IPS DF 4.7 (cell line): ENCODE data around the gene RALGDS.
"Not testable (repeated sequence)": the region's sequence is repeated elsewhere in the genome, so short reads cannot be mapped to it uniquely, and the experiment has no call there.

Source experiments
- DNase-seq: peaks from one replicate; pipeline ENCODE4 v3.0.0-alpha.2; 2013; ENCODE audit warnings: low spot score; ENCODE audit errors: extremely low read depth

The RALGDS gene

DNA sequence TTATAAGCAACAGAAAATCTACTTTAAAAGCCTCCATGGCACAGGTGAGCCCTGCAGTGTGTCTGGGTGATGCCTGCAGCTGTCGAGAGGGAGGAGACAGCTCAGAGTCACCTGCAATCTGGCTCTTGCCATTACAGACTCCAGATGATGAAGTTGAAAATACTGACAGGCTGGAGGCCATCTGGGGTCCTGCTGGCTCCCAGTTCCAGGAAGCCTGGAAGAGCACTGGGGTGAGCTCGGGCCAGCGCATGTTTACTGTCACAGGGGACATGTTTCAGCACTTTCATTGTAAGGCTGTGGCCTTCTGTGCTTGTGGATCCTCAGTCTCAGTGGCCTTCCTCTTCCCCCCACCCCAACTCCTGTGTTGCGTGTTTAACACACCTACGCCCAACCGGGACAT, 30.9 kb downstream of the RALGDS start:
- no peak for DNase-seq

DNA sequence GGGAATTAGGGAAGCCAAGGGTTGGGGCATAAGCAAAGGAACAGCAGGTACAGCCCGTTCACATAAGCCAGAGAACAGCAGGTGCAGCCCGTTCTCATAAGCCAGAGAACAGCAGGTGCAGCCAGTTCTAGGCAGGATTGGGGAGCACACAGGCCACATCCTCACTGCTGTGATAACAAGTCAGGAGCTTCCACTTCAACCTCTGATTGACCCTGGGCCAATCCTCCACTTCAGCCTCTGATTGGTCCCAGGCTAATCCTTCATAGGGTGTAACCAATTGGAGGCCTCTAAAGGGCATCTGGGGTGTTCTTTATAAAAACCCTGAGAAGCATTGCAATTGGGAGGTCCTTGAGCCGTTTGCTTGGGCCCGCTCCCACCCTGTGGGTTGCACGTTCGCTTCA, 31.8 kb downstream of the RALGDS start:
- no peak for DNase-seq

DNA sequence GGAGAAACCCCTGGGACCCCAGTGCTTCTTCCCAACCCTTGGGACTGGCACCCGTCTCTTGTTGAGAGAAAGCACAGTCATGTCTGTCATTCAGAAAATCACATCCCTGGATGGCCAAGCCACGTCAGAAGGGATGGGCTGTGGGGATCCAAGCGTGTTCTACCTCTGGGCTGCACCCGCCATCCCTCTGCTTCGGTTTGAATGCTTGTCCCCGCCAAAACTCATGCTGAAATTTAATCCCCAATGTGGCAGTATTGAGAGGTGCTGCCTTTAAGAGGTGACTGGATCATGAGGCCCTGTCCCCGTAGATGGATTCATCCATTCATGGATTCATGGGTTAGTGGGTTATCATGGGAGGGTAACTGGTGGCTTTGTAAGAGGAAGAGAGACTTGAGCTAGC, 32.3 kb downstream of the RALGDS start:
- no peak for DNase-seq

DNA sequence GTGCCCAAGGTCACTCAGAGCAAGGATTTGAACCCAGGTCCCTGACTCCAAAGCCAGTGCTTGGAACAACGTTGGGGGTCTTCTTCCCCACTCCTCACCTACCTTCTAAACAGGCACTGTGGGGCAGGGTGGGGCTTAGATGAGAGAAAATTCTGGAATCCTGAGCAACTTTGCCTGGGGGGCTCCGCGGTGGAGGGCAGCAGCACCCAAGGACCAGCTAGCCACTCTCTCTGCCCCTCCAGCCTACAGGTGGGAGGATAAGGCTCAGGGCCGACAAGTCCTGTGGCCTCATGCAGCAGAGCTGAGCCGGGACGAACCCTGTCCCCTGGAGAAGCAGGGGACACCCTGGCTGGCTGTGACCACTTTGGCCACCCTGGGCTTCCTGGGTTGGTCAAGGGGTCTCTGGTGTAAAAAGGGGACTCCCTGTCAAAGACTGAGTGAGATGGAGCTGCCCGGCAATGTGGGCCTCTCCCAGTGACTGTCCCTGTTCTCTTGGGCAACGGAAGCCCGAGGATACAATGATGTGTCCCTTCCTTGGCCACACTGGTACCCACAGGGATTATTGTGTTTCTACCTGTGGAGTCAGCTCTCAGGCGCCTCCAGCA, 32.8 kb downstream of the RALGDS start:
- DNase-seq: no peak

DNA sequence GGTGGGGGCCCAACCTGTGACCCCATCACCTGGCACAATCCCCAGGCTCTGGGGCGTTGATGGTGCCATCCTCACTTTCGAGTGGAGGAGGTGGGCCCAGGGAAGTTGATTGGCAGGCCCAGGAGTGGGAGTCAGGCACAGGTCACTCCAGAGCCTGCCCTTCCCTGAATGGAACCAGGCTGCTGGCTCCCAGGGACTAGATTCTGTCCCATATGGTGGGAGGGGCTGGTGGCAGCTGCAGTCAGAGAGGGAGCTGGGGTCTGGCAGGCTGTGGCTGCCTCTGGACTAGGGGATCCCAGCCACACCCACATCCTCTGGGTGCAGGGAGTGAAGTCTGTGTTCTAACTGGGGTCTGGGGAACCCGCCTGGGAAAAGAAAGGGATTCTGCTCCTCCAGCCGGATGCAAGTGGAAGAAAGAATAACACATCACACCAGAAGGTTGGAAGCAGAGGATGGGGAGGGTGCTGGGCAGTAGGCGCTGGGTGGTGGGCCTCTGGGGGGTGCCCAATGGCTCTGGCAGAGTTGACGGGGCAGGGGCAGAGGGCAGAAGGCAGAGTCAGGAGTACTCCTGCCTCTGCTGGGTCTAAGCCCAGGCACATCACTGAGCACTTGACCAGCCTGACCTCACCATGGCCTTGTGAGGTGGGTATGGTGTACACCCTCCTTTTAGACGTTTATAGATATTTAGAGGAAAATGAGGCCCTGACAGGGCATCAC, 33.5 kb downstream of the RALGDS start:
- no peak for DNase-seq

DNA sequence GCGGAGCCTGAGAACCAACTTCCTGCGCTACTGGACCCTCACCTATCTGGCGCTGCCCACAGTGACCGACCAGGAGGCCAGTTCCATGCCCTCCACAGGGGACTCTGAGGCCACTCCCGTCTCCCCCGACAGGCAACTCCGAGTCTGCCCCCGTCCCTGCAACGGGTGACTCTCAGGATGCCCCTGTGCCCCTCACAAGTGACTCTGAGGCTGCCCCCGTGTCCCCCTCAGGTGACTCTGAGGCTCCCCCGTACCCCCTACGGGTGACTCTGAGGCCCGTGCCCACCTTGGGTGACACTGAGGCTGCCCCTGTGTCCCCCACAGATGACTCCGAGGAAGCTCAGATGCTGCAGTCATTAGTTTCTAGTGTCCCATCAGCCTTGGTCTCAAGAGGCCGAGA, 34.1 kb downstream of the RALGDS start:
- DNase-seq: no peak

DNA sequence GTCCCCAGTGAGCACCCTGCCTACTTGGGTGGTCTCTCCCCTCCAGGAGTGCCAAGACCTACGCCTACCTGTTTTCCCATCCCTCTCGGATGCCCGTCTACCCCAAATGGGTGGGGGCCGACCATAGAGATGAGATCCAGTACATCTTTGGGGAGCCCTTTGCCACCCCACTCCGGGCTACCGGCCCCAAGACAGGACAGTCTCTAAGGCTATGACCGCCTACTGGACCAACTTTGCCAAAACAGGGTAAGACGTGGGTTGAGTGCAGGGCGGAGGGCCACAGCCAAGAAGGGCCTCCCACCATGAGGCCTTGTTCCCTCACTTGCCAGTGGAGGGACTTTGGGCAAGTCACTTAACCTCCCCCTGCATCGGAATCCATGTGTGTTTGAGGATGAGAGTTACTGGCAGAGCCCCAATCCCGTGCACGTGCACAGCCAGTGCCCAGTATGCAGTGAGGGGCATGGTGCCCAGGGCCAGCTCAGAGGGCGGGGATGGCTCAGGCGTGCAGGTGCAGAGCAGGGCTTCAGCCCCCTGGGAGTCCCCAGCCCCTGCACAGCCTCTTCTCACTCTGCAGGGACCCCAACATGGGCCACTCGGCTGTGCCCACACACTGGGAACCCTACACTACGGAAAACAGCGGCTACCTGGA, 34.7 kb downstream of the RALGDS start:
- DNase-seq: not testable (repeated sequence)

DNA sequence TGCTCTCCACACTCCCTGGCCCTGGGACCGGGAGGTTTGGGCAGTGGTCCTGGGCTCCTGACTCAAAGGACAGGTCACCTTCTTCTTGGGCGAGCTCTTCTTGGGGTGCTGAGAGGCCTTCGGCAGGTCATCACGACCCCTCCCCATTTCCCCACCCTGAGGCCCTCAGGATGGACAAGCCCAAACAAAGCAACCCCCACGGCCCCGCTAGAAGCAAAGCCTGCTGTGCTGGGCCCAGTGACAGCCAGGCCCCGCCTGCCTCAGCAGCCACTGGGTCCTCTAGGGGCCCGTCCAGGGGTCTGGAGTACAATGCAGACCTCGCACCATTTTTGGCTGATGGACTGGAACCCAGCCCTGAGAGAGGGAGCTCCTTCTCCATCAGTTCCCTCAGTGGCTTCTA, 37.4 kb downstream of the RALGDS start:
- DNase-seq: not testable (repeated sequence)

DNA sequence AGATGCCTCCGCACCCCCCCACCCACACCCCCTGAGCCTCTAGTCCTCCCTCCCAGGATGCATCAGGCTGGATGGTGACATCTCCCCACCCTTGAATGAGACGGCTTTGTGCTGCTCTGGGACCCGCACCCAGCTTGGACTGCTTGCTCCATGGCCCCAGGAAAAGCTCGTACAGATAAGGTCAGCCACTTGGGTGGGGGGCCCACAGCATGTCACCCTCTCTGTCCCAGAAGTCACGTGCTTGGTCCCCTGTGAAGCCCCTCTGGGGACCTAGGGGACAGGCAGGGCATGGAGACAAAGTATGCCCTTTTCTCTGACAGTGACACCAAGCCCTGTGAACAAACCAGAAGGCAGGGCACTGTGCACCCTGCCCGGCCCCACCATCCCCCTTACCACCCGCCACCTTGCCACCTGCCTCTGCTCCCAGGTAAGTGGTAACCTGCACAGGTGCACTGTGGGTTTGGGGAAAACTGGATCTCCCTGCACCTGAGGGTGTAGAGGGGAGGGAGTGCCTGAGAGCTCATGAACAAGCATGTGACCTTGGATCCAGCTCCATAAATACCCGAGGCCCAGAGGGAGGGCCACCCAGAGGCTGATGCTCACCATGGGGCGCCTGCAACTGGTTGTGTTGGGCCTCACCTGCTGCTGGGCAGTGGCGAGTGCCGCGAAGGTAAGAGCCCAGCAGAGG, 38.9 kb downstream of the RALGDS start:
- DNase-seq: not testable (repeated sequence)

DNA sequence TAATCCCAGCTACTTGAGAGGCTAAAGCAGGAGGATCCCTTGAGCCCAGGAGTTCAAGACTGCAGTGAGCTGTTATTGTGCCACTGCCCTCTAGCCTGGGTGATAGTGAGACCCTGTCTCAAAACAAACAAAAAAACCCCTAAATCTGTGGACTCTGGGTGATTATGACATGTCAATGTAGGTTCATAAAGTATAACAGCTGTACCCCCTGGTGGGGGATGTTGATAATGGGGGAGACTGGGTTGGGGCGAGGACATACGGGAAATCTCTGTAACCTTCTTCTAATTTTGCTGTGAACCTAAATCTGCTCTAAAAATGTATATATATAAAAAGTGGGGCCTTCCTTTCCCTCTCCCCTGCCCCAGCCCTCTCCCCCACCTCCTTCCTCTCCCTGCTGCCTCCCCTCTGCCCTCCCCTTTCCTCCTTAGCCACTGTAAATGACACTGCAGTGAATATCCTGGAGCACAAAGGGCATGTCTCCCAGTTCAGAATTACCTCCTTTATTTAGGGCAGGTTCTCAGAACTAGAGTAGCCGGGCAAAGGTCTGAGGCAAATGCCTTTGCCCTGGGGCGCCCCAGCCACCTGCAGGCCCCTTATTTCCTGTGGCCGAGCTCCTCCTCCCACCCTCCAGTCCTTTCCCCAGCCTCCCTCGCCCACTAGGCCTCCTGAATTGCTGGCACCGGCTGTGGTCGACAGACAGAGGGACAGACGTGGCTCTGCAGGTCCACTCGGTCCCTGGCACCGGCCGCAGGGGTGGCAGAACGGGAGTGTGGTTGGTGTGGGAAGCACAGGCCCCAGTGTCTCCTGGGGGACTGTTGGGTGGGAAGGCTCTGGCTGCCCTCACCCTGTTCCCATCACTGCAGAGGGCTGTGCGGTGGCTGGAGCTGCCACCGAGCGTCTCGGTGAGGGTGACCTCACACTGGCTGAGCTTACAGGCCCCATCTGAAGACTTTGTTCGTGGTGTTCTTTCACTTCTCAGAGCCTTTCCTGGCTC, 40.0 kb downstream of the RALGDS start:
- not testable (repeated sequence) for DNase-seq

DNA sequence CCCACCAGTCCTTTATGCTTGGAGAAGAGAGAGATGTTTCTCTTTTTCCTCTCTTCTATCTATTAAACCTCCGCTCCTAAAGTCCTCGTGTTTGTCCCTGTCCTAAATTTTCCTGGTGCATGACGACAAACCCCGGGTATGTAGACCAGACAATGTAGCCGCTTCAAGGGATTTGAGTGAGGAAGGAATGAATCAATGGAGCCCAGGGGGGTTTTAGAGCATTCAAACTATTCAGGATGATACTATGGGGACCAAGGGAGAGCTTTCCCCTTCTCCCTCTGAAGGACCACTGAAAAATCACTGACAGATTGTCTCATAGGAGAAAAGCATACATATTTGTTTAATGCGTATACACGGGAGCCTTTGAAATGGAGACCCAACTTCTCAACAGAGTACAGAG, 40.9 kb downstream of the RALGDS start:
- DNase-seq: no peak

DNA sequence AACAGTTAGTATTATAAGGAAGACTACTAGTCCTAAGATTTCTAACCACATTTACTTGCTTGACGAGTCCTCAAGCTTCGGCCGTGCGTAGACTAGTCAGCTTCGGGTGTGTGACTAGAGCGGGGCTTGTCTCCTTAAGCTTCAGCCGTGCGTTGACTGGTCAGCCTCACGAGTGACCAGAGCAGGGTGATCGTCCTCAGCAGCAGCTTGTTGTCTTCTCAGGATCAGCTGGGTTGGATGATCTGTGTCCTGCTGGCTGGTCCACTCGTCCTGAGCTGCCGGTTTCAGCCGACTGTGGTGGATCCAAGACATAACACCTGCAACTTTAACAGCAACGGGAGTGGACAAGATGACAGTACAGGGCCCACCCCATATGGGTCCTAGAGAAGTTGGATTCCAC, 42.6 kb downstream of the RALGDS start:
- DNase-seq: no peak

DNA sequence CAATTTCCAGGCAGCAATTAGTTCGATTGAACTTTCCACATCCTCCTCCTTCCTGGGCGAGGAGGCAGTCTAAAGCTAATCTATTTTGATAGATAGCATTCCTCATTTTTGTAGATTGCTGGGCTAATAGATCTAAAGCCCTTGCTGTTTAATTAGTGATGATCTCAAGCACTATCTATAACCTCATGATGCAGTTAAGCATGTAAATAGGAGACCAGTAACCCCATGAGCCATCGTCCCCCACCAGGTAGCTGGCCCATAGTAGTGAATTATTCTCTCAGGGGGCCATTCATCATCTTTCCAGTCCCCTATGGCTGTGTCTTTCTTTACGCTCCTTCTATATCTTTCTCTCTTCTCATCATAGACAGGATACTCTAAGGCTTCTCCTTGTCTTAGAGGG, 44.3 kb downstream of the RALGDS start:
- DNase-seq: no peak

DNA sequence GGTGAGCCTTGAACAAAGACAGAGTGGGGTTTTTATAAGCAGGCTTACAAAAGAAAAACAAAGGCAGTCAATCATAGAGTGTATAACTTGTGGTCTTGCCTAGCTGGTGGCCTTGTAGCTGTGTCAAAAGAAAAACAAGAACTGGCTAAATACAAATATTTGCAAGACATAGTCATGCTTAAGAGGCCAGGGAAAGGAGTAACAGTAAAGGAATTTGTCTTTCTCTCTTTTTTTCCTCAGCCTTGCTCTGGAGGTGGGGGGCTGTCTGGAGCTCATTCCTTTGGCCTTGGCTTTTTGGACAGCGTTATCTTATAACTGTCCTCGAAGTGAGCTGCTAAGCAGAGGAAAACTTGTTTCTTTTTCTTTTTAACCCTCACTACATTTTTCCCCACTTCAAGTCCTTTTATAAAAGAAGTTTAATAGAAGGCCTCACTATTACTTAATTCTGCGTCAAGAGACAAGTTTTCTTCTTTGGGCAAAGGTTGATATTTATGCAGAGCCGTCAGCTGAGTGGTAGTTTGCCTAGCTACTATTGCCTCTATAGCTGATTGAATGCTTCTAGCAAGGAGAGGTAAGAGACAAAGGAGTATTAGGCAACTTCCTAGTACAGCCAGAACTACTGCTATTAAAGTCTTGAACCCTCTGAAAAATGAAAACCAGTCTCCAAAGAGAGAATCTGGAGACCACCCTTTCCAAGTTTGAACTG, 45.0 kb downstream of the RALGDS start:
- no peak for DNase-seq

DNA sequence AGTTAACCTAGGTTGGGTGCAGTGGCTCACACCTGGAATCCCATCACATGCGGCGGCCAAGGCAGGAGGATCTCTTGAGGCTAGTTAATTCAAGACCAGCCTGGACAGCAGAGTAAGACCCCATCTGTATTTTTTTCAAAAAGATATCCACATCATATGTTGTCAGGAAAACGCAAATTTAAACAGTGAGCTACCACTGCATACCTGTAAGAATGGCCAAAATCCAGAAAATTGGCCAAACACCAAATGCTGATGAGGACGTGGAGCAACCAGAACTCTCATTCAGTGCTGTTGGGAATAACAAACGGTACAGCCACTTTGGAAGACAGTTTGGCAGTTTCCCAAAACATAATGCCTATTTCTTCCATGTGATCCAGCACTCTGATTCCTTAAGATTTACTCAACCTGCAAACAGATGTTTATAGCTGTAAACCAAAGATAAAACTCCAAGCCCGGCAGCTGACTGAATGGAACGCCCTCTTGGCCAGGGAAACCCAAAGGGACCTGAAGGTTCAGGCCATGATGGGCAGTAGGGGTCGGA, 46.9 kb downstream of the RALGDS start:
- no peak for DNase-seq

DNA sequence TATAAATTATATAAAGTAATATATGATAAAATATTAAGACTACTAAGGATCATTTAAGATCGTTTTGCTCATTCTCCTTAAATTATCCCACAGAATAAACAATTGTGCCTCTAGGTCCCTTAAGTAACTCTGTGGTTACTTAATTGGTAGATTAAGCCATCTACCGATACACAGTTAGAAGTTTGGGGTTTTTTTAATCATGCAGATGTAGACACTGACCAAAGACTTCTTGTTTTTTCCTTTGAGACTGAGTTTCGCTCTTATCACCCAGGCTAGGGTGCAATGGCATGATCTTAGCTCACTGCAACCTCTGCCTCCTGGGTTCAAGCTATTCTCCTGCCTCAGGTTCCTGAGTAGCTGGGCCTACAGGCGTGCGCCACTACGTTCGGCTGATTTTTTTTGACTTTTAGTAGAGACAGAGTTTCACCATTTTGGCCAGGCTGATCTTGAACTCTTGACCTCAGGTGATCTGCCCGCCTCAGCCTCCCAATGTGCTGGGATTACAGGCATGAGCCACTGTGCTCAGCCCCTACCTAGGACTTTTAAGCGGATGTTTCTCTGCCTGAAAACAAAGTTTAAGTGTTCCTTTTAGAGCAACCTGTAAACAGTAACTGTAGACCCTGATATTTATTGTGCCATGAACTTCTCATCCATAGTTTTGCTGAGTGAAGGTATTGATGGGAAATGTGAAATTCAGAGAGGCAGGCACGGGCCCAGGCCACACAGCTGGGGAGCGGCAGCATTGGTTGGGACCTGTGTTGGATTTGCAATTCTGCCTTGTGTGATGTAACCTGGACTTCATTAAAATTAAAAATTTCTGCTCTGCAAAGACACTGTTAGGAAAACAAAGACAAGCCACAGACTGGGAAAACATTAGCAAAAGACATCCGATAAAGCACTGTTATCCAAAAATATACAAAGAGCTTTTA, 47.7 kb downstream of the RALGDS start:
- DNase-seq: no peak

DNA sequence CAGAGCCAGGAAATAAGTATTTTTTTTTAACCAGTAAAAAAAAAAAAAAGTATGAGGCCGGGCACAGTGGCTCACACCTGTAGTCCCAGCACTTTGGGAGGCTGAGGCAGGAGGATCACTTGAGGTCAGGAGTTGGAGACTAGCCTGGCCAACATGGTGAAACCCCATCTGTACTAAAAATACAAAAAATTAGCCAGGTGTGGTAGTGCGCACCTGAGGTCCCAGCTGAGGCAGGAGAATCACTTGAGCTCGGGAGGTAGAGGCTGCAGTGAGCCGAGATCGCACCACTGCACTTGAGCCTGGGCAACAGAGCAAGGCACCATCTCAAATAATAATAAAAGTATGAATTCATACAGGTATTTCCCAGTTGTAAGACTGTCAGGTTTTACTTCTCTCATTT, 48.8 kb downstream of the RALGDS start:
- DNase-seq: not testable (repeated sequence)

DNA sequence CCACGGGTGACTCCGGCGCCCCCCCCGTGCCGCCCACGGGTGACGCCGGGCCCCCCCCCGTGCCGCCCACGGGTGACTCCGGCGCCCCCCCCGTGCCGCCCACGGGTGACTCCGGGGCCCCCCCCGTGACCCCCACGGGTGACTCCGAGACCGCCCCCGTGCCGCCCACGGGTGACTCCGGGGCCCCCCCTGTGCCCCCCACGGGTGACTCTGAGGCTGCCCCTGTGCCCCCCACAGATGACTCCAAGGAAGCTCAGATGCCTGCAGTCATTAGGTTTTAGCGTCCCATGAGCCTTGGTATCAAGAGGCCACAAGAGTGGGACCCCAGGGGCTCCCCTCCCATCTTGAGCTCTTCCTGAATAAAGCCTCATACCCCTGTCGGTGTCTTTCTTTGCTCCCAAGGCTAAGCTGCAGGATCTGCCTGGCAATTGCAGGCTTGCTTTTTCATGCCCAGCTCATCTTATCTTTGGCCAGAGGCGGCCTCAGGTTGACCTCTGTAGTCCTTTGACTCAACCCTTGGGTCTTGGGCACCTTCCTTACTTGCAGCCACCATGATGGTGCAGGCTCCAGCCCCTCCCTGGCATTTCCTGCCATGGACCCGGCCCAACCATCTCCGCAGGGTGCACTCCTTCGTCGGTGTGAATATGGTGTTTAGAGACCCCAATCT, 49.4 kb downstream of the RALGDS start:
- no peak for DNase-seq
